Body of pancreas (tissue), 4 donors: Measurements from ENCODE around the gene PGAM2. TPM values are rescaled to one million over a fixed set of nuclear protein-coding genes. Genes with fewer than 3 reads are reported as not detected.
A peak's percentile ranks its signal among the peaks of the same experiment; 100 is the strongest.

Experiments used
- ATAC-seq: fragments of 150-250 bp; one replicate; pipeline ENCODE4 v1.9.1; 2016
- DNase-seq, 4 donors: peaks; one replicate each; pipeline ENCODE4 v3.0.0-alpha.2; 2019
- H3K27ac ChIP-seq, 4 donors: fragments of 200-600 bp; sonication (generic); 1 replicate in 3 of 4; 2 replicates in 1 of 4; pipeline versions ENCODE4 v1.5.1 to v1.6.1; 2016 to 2019; ENCODE audit warnings: mild to moderate bottlenecking in 1 of 4, mixed read lengths in 1 of 4, moderate library complexity in 1 of 4
- H3K27me3 ChIP-seq, 2 donors: fragments of 200-600 bp; sonication (generic); one replicate each; pipeline ENCODE4 v1.6.0; 2016; ENCODE audit warnings: mild to moderate bottlenecking in 1 of 2
- H3K36me3 ChIP-seq, 2 donors: fragments of 200-600 bp; sonication (generic); replicated peaks in 1 of 2; 2 replicates each; pipeline ENCODE4 v1.5.1; 2016; ENCODE audit warnings: low read depth in 2 of 2; ENCODE audit not compliant: insufficient read depth in 1 of 2
- H3K4me1 ChIP-seq: fragments of 200-600 bp; sonication (generic); one replicate; pipeline ENCODE4 v1.6.0; 2016
- H3K4me3 ChIP-seq, 2 donors: fragments of 200-600 bp; sonication (generic); 1 replicate in 1 of 2; 2 replicates in 1 of 2; pipeline ENCODE4 v1.5.1; 2016 to 2019
- H3K9me3 ChIP-seq, 3 donors: fragments of 200-600 bp; sonication (generic); 1 replicate in 2 of 3; 2 replicates in 1 of 3; pipeline ENCODE4 v1.5.1; 2016
- POLR2A ChIP-seq, 3 donors: fragments of 450-650 bp; IDR thresholded peaks; one replicate each; pipeline ENCODE4 v1.6.1; 2016; ENCODE audit warnings: antibody characterized with exemption in 3 of 3, mild to moderate bottlenecking in 2 of 3
- WGBS, 2 donors: methylation state at CpG; one replicate each; pipeline ENCODE4 v1.1.5; 2017; 5-methylcytosine and 5-hydroxymethylcytosine counted together
- intact Hi-C: fragments of 100-400 bp; cut with DNase I; formaldehyde crosslinking; loops from one replicate; pipeline ENCODE4 v1.15.1; 2023
- total RNA-seq, 2 donors: library from RNA; depleted of rRNA; stranded (reverse); fragments of >200 nt; gene quantifications; one replicate each; pipeline ENCODE4 v1.1.0, GENCODE V29; 2016
- TF ChIP-seq, protein P1 (sequence below), 7 experiments: fragments of 450-650 bp in 4 of 7; fragments of 200-600 bp in 3 of 7; sonication (generic) in 3 of 7; IDR thresholded peaks; one replicate each; pipeline ENCODE4 v1.5.1; 2016 to 2019; ENCODE audit warnings: antibody characterized with exemption in 7 of 7

PGAM2 gene
- total RNA-seq, 2 donors from 2014 or later, result 1.6 TPM; not detected in 1

DNA sequence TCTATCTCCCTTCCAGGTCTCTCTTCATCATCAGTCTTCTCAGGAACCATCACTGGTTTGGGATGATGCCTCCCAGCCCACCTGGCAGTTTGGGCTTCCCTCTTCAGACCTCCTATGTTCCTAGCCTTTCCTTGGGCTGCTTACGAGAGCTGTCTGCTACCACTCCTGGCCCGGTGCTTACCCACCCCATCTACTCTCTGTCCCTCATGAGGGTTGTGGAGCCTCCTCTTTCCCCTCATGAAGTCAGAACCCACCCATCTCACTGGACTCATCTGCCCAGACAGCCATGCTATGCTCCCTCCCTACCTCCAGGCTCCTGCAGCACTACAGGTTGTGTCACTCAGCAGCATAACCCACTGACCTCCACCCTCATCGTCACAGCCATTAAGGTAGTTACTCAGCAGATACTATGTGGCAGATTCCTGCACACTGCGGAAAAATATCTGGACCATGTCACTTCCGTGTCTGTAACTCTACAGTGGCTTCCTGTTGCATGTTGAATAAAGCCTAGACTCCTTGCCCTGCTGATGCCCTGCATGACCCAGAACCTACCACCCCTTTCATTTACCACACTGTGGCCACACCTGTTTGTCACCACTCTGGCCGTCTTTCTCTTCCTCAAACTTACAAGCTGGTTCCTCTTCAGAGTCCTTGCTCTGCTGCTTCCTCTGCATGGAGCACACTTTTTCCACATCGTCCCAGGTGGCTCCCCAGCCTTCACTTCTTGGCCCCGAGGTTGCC is 18.9 kb downstream of the PGAM2 start:
- H3K27me3 ChIP-seq, result no peaks in the 10 kb centered on the region
- ATAC-seq (no peak), DNase-seq (peak in 1 of 4 donors; percentile 40)
- intact Hi-C loops, result no loop called here
- peak overlapping the region in 1 of 4 donors; percentile 0 for H3K27ac ChIP-seq
- H3K4me1 ChIP-seq, result peaks cover 31% of the 10 kb centered on the region
- peaks cover 0 to 2% of the 10 kb centered on the region in 2 donors for H3K36me3 ChIP-seq
- H3K9me3 ChIP-seq, result no peaks in the 10 kb centered on the region
- H3K4me3 ChIP-seq, result no peak overlapping the region
- no peak for TF ChIP-seq POLR2A (IDR thresholded peaks at IDR 0.05)
- TF ChIP-seq, protein P1, sequence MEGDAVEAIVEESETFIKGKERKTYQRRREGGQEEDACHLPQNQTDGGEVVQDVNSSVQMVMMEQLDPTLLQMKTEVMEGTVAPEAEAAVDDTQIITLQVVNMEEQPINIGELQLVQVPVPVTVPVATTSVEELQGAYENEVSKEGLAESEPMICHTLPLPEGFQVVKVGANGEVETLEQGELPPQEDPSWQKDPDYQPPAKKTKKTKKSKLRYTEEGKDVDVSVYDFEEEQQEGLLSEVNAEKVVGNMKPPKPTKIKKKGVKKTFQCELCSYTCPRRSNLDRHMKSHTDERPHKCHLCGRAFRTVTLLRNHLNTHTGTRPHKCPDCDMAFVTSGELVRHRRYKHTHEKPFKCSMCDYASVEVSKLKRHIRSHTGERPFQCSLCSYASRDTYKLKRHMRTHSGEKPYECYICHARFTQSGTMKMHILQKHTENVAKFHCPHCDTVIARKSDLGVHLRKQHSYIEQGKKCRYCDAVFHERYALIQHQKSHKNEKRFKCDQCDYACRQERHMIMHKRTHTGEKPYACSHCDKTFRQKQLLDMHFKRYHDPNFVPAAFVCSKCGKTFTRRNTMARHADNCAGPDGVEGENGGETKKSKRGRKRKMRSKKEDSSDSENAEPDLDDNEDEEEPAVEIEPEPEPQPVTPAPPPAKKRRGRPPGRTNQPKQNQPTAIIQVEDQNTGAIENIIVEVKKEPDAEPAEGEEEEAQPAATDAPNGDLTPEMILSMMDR (IDR thresholded peaks at IDR 0.05), result no peak
- WGBS, 2 donors, result 72 to 79% methylated on average over 8 of the region's 8 CpGs

DNA sequence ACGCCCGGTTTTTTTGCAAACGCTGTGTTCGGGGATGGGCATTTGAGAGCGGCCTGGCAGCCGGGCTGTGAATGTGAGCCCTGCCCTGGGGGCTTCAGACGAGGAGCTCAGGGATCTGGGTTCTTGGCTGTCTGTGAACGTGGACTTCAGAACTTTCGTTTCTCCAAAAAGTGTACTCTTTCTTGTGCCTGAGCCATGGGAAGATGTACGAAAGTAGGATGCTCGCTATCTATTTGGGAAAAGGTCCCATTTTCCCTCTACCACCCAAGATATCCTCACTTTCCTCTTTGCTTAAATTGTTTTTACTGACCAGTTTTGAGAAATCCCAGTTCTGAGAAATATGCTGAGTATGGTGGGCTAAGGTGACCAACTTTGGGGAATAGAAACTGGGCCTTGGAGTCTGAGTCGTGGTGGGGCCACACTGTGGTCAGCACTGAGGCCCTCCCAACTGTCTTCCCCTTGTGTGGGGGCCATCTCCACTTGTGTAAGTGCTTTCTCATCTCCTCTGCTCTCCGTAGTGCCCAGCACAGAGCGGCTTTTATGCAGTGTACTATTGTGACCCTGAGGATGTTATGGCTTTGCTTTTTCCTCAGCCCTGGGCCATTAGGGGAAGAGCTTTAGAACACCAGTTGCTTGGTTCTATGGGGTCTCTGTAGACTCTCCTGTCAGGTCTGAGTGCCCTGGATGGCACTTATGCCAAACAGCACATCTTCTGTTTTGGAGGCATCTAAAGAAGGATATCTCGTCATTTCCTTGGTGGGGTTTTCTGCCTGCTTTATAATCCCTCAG is 19.9 kb downstream of the PGAM2 start:
- H3K9me3 ChIP-seq, result no peaks in the 10 kb centered on the region
- H3K27ac ChIP-seq, result peak overlapping the region in 3 of 4 donors; percentile 83 to 93 (median 93)
- H3K4me1 ChIP-seq, result peaks cover 37% of the 10 kb centered on the region
- ATAC-seq, result no peak
- 20 to 25% methylated on average over 12 to 15 of the region's 15 CpGs for WGBS, 2 donors
- TF ChIP-seq POLR2A (IDR thresholded peaks at IDR 0.05), result no peak
- TF ChIP-seq, protein P1 (IDR thresholded peaks at IDR 0.05), result no peak
- no peak for DNase-seq
- intact Hi-C loops, result no loop called here
- H3K36me3 ChIP-seq, result no peaks in the 10 kb centered on the region
- H3K4me3 ChIP-seq, result peak overlapping the region; percentile 69 to 89
- H3K27me3 ChIP-seq, result no peaks in the 10 kb centered on the region

GRCh38 chr7:44044315-44045225 is 20.8 kb downstream of the PGAM2 start, which contains the start of gene DBNL:
DBNL (plus strand) TSS chr7:44044702; CDS start chr7:44044738, 36 bp downstream.
- 0% methylated on average over 6 to 62 of the region's 74 CpGs for WGBS, 2 donors
- peak; percentile 93 for ATAC-seq
- intact Hi-C loops, result no loop called here

DNA sequence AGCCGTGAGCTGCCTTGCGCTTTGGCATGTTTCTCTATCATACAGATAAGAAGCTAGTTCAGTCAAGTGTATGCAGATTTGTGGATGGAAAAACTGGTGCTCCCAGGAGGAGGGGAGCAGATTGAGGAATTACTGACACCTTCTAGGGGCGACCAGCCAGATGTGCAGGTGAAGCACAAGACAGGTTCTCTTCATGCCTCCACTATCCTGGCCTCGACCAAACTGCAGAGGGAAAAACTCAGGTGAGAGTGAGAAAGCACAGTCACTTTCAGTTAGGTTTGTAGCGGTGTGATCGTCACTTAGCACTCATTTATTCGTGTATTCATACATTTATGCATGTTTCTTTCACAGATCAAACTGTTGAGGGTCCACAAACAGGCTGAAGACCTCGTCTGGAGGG is 21.5 kb downstream of the PGAM2 start:
- no peak for DNase-seq
- no peak for TF ChIP-seq POLR2A (IDR thresholded peaks at IDR 0.05)
- TF ChIP-seq, protein P1 (IDR thresholded peaks at IDR 0.05), result no peak

More at GRCh38 chr7:44044315-44045225, 20.8 kb downstream of the PGAM2 start, which contains the start of gene DBNL:
- Histone ChIP-seq H3K4me1 (peaks cover 39% of the 10 kb centered on the region), H3K4me3 (peak within 1 kb of the TSS; percentile 69 to 89), H3K27me3 (no peaks in the 10 kb centered on the region), H3K36me3 (no peaks in the 10 kb centered on the region), H3K9me3 (no peaks in the 10 kb centered on the region), H3K27ac (peak within 1 kb of the TSS; percentile 83 to 93 (median 89))
- TF ChIP-seq, protein P1 (IDR thresholded peaks at IDR 0.05), result no peak
- TF ChIP-seq POLR2A (IDR thresholded peaks at IDR 0.05), result peak; percentile 73 to 92 (median 92)
- peak; percentile 95 to 96 (median 95) for DNase-seq

More for the DNA sequence above, 21.5 kb downstream of the PGAM2 start:
- peak overlapping the region; percentile 69 to 89 for H3K4me3 ChIP-seq
- H3K36me3 ChIP-seq, result no peaks in the 10 kb centered on the region
- peaks cover 39% of the 10 kb centered on the region for H3K4me1 ChIP-seq
- H3K27me3 ChIP-seq, result no peaks in the 10 kb centered on the region
- no peaks in the 10 kb centered on the region for H3K9me3 ChIP-seq
- 4 to 10% methylated on average over 7 to 8 of the region's 8 CpGs for WGBS, 2 donors
- H3K27ac ChIP-seq, result peak overlapping the region; percentile 83 to 93 (median 89)
- ATAC-seq, result no peak
- intact Hi-C loops, result no loop called here
